ENCODE results near the gene COMT. TPM values are rescaled to one million over a fixed set of nuclear protein-coding genes. Genes with fewer than 3 reads are reported as not detected.

COMT gene
- polyA plus RNA-seq, 4 donors: 103 to 157 (median 124) TPM

Other genes with a start within 250 kb of the COMT start
- gene SEPTIN5, start 227.3 kb upstream of the COMT start, polyA plus RNA-seq (ENCODE audit: insufficient read length in 4 of 4): 10 to 100 TPM; 32.5 to 38.3 (median 35.1) TPM
- gene GP1BB, start 218.2 kb upstream of the COMT start, polyA plus RNA-seq (ENCODE audit: insufficient read length in 4 of 4): 1 to 10 TPM; 3.0 to 6.5 (median 4.2) TPM
- gene TBX1, start 181.0 kb upstream of the COMT start, polyA plus RNA-seq (ENCODE audit: insufficient read length in 4 of 4): under 1 TPM; 0.23 to 0.41 (median 0.35) TPM
- 1 to 10 TPM; 2.8 to 6.6 (median 5.3) TPM for gene GNB1L, start 86.9 kb upstream of the COMT start, polyA plus RNA-seq (ENCODE audit: insufficient read length in 4 of 4)
- gene RTL10, start 86.9 kb upstream of the COMT start, polyA plus RNA-seq (ENCODE audit: insufficient read length in 4 of 4): 10 to 100 TPM; 18.2 to 31.4 (median 22.8) TPM
- 10 to 100 TPM; 23.0 to 35.8 (median 29.3) TPM for gene TXNRD2, start within 50 bp of the COMT start, polyA plus RNA-seq (ENCODE audit: insufficient read length in 4 of 4)
- gene ARVCF, start 75.1 kb downstream of the COMT start, polyA plus RNA-seq (ENCODE audit: insufficient read length in 4 of 4): 10 to 100 TPM; 18.3 to 33.5 (median 29.1) TPM
- 10 to 100 TPM; 12.2 to 15.2 (median 12.8) TPM for gene TANGO2, start 79.3 kb downstream of the COMT start, polyA plus RNA-seq (ENCODE audit: insufficient read length in 4 of 4)
- gene DGCR8, start 138.5 kb downstream of the COMT start, polyA plus RNA-seq (ENCODE audit: insufficient read length in 4 of 4): 10 to 100 TPM; 35.2 to 63.0 (median 50.3) TPM
- gene RANBP1, start 174.3 kb downstream of the COMT start, polyA plus RNA-seq (ENCODE audit: insufficient read length in 4 of 4): 100 to 1,000 TPM; 169 to 211 (median 180) TPM
- gene TRMT2A, start 175.5 kb downstream of the COMT start, polyA plus RNA-seq (ENCODE audit: insufficient read length in 4 of 4): 10 to 100 TPM; 40.2 to 65.5 (median 58.0) TPM
- 10 to 100 TPM; 30.0 to 67.6 (median 49.2) TPM for gene ZDHHC8, start 190.0 kb downstream of the COMT start, polyA plus RNA-seq (ENCODE audit: insufficient read length in 4 of 4)
- 1 to 10 TPM in 2 of 4 donors, under 1 TPM in 2; 0.24 to 1.8 (median 0.96) TPM for gene CCDC188, start 209.3 kb downstream of the COMT start, polyA plus RNA-seq (ENCODE audit: insufficient read length in 4 of 4)

Data from left renal cortex interstitium (tissue), 4 donors.